Activated CD8-positive, alpha-beta memory T cell treated with anti-CD3 and anti-CD28 coated beads for 24 hours (primary cell): ENCODE measurements around the gene TEX52.

Source experiments
- DNase-seq: peaks from one replicate; pipeline ENCODE4 v3.0.0-alpha.2; 2020

Gene TEX52

DNA sequence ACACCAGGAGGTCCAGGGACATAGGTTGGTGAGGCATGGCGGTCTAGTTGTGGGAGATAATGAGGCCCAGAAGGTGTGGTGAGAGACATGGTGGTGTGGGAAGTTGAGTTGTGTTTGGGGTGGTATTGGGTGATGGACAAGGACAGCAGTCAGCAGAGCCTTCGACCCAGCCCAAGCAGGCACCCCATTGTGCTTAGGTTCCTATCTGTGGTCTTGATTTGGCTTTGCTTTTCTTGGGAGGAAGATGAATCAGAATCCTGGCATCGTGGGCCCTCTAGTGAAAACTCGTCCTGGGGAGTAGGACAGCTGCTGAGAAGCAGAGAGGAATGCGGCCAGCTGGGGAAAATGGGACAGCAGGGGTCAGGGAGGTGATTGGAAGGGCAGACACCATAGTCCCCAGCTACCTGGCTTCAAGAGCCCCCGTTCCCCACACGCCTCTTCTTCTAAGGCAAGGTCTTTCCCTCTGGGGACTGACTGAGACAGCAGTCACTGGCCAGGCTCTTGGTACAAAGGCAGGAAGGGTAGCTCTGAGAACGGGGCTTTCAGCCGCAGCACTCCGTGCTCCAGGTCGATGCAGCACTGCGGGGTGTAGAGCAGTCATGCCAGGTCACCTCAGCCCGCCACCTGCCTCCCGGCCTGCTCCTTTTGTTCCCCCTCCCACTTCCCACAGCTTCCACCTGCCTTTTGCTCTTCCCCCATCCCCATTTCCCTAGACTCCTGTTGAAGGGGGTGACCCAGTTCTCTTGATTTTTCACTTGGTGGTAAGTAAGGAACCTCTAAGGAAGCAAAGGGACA, 29.9 kb downstream of the TEX52 start:
- DNase-seq: no peak

- no peak for DNase-seq
These were observed 30.8 kb downstream of the TEX52 start for GRCh38 chr12:2826036-2826435.

DNA sequence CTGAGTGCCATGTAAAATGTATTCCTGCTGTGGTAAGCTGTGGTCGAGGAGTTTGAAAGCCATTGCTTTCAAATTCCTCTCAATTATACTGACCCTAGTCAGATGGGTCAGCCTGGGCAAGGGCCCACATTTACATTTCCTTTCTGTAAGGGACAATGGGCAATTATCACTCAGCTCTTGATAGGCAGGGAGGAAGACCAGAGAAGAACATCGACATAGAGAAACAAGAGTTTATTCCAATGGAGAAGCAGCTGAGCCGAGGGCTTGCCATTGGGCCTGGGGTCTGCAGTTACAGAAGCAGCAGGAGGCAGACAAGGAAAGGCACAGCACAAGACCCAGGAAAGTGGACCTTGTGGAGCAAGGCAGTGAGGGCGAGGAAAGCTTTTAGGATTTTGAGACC, 31.7 kb downstream of the TEX52 start:
- no peak for DNase-seq

- DNase-seq: no peak
These were observed 32.3 kb downstream of the TEX52 start for GRCh38 chr12:2824541-2824940.

DNA sequence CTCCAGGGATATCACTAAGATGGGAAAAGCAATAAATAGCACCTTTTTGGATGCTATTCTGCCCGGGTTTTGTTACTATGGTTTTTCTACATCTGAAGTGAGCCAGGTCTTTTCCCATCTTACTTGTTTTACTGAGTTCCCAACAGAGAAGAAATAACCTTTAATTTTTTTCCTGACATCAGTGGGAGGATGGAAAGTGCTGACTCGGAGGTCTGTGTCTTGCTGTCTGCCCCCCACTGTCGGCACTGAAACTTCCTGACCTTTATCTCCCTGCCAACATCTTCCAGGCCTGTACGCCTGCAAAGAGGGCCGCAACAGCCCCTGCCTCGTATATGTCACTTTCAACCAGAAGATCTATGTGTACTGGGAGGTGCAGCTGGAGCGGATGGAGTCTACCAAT, 33.4 kb downstream of the TEX52 start:
- no peak for DNase-seq

DNA sequence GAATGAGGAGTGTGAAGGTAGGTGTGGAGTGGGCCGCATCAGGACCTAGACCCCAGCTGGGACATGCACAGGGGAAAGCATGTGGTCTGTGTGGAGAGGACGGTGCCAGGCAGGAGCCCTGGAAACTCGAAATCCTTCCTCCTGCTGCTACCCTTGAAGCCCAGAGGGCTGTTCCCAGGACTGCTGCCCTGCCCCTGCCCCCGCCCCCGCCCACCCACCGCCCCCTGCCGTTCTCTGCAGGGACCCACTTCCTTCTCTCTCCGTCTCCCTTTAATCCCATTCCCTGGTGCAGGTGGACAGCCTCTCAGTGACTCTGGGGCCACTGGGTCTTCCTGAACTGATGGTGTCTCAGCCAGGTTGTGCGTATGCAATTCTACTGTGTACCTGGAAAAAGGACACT, 36.4 kb downstream of the TEX52 start:
- DNase-seq: no peak

DNA sequence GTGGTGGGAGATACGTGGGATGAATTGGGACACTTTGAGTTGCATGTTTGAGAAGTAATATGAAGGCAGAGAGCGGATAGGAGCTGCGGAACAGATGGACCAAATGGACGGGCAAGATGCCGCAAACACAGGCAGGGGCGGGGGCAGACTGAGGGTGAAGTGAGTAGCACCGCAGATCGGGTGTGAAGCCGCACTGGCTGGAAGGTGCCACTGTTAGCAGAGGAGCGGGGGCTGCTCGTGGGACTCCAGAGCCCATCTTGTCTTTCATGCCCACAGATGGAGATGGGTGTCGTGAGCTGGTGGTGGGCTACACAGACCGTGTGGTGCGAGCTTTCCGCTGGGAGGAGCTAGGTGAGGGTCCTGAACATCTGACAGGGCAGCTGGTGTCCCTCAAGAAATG, 37.0 kb downstream of the TEX52 start:
- no peak for DNase-seq

GRCh38 chr12:2813214-2814185, 43.3 kb downstream of the TEX52 start:
- DNase-seq: no peak

- peak; percentile 97 for DNase-seq
These were observed 44.3 kb downstream of the TEX52 start, which contains the start of gene ITFG2 for GRCh38 chr12:2812290-2813213. ITFG2 (plus strand) TSS chr12:2812668; CDS start chr12:2812761, 93 bp downstream.

DNA sequence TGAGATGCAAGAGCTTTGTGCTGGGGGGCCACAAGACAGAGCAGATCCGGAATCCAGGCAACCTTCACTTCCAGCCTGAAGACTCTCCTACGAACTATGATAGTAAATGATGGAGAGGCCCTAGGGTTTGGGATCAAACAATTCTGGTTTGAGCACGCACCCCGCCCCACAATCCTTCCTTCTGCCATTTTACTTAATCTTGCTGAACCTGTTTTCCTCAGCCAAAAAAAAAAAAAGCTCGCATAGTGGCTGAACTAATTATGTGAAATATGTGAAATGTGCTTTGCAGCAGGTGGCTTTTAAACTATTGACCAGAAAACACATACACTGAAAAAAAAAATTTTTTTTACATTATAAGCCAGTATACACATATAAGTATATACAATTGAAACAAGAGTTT, 45.0 kb downstream of the TEX52 start:
- DNase-seq: no peak

- DNase-seq: no peak
These were observed 50.1 kb downstream of the TEX52 start for GRCh38 chr12:2806700-2807099.

- DNase-seq: no peak
These were observed 51.7 kb downstream of the TEX52 start for GRCh38 chr12:2805143-2805520.

DNA sequence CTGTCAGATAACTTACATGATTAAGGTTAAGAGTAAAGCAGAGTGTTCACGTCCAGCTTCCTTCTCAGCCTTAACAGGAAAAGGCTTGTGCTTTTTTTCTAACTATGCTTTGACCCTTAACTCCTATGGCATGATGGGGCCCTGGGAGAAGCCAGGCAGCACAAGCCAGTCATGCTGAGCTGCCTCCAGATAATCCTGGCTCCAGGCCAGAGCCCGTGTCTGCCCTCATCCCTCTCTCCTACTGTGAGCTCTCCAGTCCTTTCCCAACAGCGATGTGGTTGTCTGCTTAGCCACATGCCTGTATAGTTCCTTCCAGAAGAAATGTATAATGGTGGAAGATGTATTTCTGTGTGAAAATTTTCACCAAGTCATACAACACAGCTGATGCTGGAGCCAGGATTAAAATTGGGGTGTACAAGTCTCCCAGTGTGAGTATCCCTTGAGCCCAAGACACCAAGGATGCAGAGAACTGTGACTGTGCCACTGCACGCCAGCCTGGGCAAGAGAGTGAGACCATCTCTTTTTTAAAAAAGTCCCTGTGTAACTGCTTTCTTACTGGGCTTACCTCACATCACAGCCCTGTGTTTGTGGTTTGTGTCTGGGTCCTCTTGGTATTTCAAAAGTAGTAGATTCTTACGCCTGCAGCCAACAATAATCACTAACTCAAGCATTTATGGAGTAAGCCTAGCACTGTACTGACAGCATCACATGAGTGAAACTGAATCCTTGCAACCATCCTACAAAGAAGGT, 52.3 kb downstream of the TEX52 start:
- DNase-seq: no peak

GRCh38 chr12:2803635-2804392, 53.0 kb downstream of the TEX52 start:
- no peak for DNase-seq

DNA sequence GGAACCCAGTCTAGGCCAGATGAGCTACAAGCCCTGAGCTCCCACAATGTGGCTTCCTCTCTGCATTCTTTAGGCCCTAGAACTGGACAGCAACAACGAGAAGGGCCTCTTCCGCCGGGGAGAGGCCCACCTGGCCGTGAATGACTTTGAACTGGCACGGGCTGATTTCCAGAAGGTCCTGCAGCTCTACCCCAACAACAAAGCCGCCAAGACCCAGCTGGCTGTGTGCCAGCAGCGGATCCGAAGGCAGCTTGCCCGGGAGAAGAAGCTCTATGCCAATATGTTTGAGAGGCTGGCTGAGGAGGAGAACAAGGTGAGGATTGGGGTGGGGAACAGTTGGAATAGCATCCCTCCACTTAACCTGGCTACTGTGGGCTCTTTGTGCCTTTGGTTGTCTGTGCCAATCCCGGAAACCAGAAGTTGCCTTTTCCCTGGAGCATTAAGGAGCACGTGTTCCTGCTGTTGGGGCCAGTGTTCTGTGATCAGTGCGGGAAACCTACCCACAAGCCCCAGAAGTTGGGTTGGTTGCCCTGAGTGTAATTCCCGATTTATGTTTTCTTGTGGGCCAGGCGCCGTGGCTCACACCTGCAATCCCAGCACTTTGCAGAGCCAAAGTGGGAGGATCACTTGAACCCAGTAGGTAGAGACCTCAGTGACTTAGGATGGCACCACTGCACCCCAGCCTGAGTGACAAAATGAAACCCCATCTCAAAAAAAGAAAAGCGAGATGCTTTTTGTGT, 55.6 kb downstream of the TEX52 start:
- DNase-seq: no peak

GRCh38 chr12:2800046-2800570, 56.7 kb downstream of the TEX52 start:
- no peak for DNase-seq
